SHP77 treated with DMSO at 0.1 percent for 48 hours (cell line): ENCODE data around the gene UBAC1.
"Not testable (repeated sequence)": the region's sequence is repeated elsewhere in the genome, so short reads cannot be mapped to it uniquely, and the experiment has no call there.

Experiments used
- DNase-seq: peaks from one replicate; lab custom pipeline; 2025; lab: John Stamatoyannopoulos, UW

Gene UBAC1

GRCh38 chr9:135921749-135922310, 39.3 kb downstream of the UBAC1 start:
- no peak for DNase-seq

- no peak for DNase-seq
Observed at GRCh38 chr9:135920973-135921585, 40.1 kb downstream of the UBAC1 start.

GRCh38 chr9:135920256-135920930, 40.8 kb downstream of the UBAC1 start:
- no peak for DNase-seq

- DNase-seq, result no peak
Observed at GRCh38 chr9:135919318-135919890, 41.8 kb downstream of the UBAC1 start.

- not testable (repeated sequence) for DNase-seq
Observed at GRCh38 chr9:135916227-135916626, 44.9 kb downstream of the UBAC1 start.

- DNase-seq, result no peak
Observed at GRCh38 chr9:135914921-135915320, 46.3 kb downstream of the UBAC1 start.

GRCh38 chr9:135911233-135911632, 49.9 kb downstream of the UBAC1 start:
- not testable (repeated sequence) for DNase-seq

- no peak for DNase-seq
Observed at GRCh38 chr9:135910757-135911156, 50.4 kb downstream of the UBAC1 start.

- no peak for DNase-seq
Observed at GRCh38 chr9:135910216-135910615, 51.0 kb downstream of the UBAC1 start.

GRCh38 chr9:135909371-135909770, 51.8 kb downstream of the UBAC1 start:
- no peak for DNase-seq

GRCh38 chr9:135908754-135909204, 52.4 kb downstream of the UBAC1 start:
- no peak for DNase-seq

- DNase-seq, result no peak
Observed at GRCh38 chr9:135908093-135908753, 53.0 kb downstream of the UBAC1 start.

GRCh38 chr9:135907431-135908092, 53.6 kb downstream of the UBAC1 start, which contains the start of gene CAMSAP1:
TSS of gene CAMSAP1 (minus strand) at chr9:135907546. CDS start at chr9:135907159, 387 bp downstream.
- DNase-seq, result peak; percentile 69

- no peak for DNase-seq
Observed at GRCh38 chr9:135907006-135907430, 54.2 kb downstream of the UBAC1 start.

GRCh38 chr9:135906291-135907005, 54.7 kb downstream of the UBAC1 start:
- no peak for DNase-seq

- no peak for DNase-seq
Observed at GRCh38 chr9:135905380-135906258, 55.6 kb downstream of the UBAC1 start.

- DNase-seq, result no peak
Observed at GRCh38 chr9:135903786-135904520, 57.2 kb downstream of the UBAC1 start.

GRCh38 chr9:135903358-135903656, 57.9 kb downstream of the UBAC1 start:
- DNase-seq, result no peak

- DNase-seq, result no peak
Observed at GRCh38 chr9:135902655-135903357, 58.4 kb downstream of the UBAC1 start.
